Activated T-cell treated with anti-CD3 and anti-CD28 coated beads, Interleukin-2, amount 50 U/mL, for 4 hours (primary cell): ENCODE results near the gene SESN2. TPM values are rescaled to one million over a fixed set of nuclear protein-coding genes. Genes with fewer than 3 reads are reported as not detected.

Experiments
- ATAC-seq, 2 donors: fragments of 200-7000 bp; cut with Tn5 transposase; one replicate each; pipeline ENCODE4 v1.10.0; 2021
- DNase-seq: peaks from one replicate; pipeline ENCODE4 v3.0.0-alpha.2; 2020
- H3K27me3 Mint-ChIP-seq: one replicate; pipeline ENCODE4 v1.8.0; 2021; ENCODE audit warnings: low read depth, mixed read lengths
- H3K36me3 Mint-ChIP-seq: one replicate; pipeline ENCODE4 v1.8.0; 2022; ENCODE audit warnings: mixed read lengths; ENCODE audit not compliant: insufficient read depth
- H3K4me1 Mint-ChIP-seq: one replicate; pipeline ENCODE4 v1.8.0; 2021; ENCODE audit warnings: low read depth, mixed read lengths
- H3K4me3 Mint-ChIP-seq: one replicate; pipeline ENCODE4 v1.8.0; 2021; ENCODE audit warnings: mild to moderate bottlenecking, moderate library complexity, mixed read lengths
- H3K9me3 Mint-ChIP-seq: one replicate; pipeline ENCODE4 v1.8.0; 2021; ENCODE audit warnings: mixed read lengths
- total RNA-seq, 3 donors: library from RNA; stranded (reverse); gene quantifications; one replicate each; pipeline ENCODE4 v1.2.1, GENCODE V29; 2021

SESN2 gene
- total RNA-seq, 3 donors from 2014 or later: 21.4 to 38.3 (median 27.3) TPM

- Mint-ChIP-seq H3K36me3 (peaks cover 11% of the 10 kb centered on the region), H3K4me3 (no peak overlapping the region)
Observed at GRCh38 chr1:28264897-28265296, 5.6 kb downstream of the SESN2 start.

DNA sequence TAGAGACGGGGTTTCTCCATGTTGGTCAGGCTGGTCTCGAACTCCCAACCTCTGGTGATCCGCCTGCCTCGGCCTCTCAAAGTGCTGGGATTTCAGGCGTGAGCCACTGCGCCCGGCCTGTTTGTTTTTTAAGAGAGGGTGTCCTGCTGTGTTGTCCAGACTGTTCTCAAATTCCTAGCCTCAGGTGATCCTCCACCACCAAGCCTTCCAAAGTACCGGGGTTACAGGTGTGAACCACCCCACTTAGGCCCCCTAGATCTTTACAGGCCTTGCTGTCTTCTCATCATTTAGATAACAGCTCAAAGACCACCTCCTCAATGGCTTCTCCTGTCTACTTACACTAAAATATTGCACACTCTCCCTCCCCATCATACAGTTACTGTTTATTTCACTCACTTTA, 6.3 kb downstream of the SESN2 start:
- H3K4me3 Mint-ChIP-seq: no peak overlapping the region
- DNase-seq (no peak), ATAC-seq (no peak)
- H3K27me3 Mint-ChIP-seq: no peaks in the 10 kb centered on the region
- H3K4me1 Mint-ChIP-seq: peaks cover 23% of the 10 kb centered on the region
- H3K9me3 Mint-ChIP-seq: no peaks in the 10 kb centered on the region
- H3K36me3 Mint-ChIP-seq: peaks cover 12% of the 10 kb centered on the region

More at GRCh38 chr1:28264897-28265296, 5.6 kb downstream of the SESN2 start:
- ATAC-seq (no peak), DNase-seq (no peak)
- Mint-ChIP-seq H3K27me3 (no peaks in the 10 kb centered on the region), H3K4me1 (peaks cover 24% of the 10 kb centered on the region), H3K9me3 (no peaks in the 10 kb centered on the region)

GRCh38 chr1:28266920-28267322, 7.6 kb downstream of the SESN2 start:
- DNase-seq (no peak), ATAC-seq (no peak)
- Mint-ChIP-seq H3K27me3 (no peaks in the 10 kb centered on the region), H3K9me3 (no peaks in the 10 kb centered on the region), H3K36me3 (peaks cover 6% of the 10 kb centered on the region), H3K4me3 (no peak overlapping the region), H3K4me1 (peaks cover 13% of the 10 kb centered on the region)

DNA sequence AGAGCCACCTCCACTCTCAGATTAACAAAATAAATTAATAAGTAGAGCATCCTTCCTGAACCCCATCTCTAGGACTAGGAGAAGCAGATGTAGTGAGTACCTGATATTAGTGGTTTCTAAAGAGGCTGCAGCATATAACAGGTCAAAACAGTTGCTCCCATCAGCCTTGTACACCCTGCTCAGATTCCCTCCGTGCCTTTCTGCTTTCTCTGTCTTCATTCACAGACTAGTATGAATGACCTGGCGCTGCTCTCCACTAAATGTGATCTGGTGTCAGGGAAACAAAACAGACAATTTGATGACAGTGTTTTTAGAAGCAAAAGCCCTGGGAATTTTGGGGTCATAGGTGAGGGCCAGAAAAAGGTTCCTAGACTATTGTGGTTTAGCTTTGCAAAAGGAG, 8.3 kb downstream of the SESN2 start:
- Mint-ChIP-seq H3K27me3 (no peaks in the 10 kb centered on the region), H3K4me3 (no peak overlapping the region), H3K36me3 (peaks cover 6% of the 10 kb centered on the region), H3K9me3 (no peaks in the 10 kb centered on the region), H3K4me1 (peaks cover 13% of the 10 kb centered on the region)
- ATAC-seq (no peak), DNase-seq (no peak)

GRCh38 chr1:28269529-28269928, 10.2 kb downstream of the SESN2 start:
- DNase-seq (no peak), ATAC-seq (no peak)
- Mint-ChIP-seq H3K36me3 (peaks cover 17% of the 10 kb centered on the region), H3K4me3 (no peak overlapping the region), H3K4me1 (peaks cover 8% of the 10 kb centered on the region), H3K9me3 (no peaks in the 10 kb centered on the region), H3K27me3 (no peaks in the 10 kb centered on the region)

DNA sequence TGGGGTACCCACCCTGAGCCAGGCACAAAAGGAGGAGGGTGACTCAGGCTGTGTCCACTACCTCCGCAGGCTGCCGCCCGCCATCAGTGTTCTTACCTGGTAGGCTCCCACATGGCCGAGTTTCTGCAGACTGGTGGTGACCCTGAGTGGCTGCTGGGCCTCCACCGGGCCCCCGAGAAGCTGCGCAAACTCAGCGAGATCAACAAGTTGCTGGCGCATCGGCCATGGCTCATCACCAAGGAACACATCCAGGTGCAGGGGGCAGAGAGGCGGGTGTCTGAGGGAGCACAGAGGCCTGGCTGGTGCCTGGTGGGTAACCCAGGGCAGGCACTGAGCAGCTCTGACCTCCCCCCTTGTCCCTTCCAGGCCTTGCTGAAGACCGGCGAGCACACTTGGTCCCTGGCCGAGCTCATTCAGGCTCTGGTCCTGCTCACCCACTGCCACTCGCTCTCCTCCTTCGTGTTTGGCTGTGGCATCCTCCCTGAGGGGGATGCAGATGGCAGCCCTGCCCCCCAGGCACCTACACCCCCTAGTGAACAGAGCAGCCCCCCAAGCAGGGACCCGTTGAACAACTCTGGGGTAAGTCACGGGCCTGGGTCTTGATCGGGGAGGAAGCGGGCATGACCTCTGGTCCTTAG, 13.0 kb downstream of the SESN2 start:
- Mint-ChIP-seq H3K9me3 (no peaks in the 10 kb centered on the region), H3K36me3 (peaks cover 22% of the 10 kb centered on the region), H3K27me3 (no peaks in the 10 kb centered on the region), H3K4me3 (no peak overlapping the region), H3K4me1 (peaks cover 3% of the 10 kb centered on the region)
- DNase-seq (no peak), ATAC-seq (no peak)

DNA sequence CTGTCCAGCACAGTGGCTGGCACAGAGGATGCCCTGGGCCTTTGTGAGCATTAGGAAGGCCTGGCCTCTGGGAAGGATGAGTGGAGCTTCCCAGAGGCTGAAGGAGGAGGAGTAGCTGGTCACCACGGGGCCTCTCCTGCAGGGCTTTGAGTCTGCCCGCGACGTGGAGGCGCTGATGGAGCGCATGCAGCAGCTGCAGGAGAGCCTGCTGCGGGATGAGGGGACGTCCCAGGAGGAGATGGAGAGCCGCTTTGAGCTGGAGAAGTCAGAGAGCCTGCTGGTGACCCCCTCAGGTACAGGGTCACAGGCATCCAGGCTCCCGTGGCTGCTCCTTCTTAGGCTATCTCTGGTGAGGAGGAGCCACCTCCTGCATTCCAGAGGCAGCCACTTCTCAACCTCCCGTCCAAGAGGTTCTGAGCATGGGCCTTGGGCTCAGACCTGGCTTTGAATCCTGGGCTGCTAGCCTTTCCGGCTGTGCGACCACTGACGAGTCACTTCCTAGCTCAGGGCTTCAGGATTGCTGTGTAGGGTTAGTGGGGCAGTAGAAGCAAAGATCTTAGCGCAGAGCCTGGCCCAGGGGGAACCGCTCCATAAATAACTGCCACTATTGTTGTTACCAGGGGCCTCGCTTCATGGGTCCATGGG, 14.0 kb downstream of the SESN2 start:
- Mint-ChIP-seq H3K4me3 (no peak overlapping the region), H3K9me3 (no peaks in the 10 kb centered on the region), H3K4me1 (no peaks in the 10 kb centered on the region), H3K36me3 (peaks cover 30% of the 10 kb centered on the region), H3K27me3 (no peaks in the 10 kb centered on the region)
- ATAC-seq (no peak), DNase-seq (no peak)

DNA sequence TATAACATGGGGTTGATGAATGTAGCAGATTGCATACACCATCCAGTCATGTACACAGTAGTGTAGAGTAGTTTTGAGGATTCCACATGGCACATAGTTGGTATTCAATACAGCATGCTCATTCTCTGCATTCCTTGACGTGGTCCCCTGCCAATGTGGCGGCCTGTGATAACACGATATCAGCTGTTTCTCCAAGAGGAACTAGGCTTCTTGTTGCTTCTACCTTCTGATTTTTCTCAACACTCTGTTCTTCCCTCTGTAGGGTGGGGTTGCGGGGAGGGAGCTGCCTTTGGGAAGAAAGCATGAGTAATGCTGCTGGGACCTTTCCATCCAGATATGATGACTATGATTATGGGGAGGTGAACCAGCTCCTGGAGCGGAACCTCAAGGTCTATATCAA, 19.4 kb downstream of the SESN2 start:
- Mint-ChIP-seq H3K27me3 (no peaks in the 10 kb centered on the region), H3K36me3 (peaks cover 36% of the 10 kb centered on the region), H3K4me3 (no peak overlapping the region), H3K4me1 (peaks cover 4% of the 10 kb centered on the region), H3K9me3 (no peaks in the 10 kb centered on the region)
- no peak for DNase-seq
- no peak for ATAC-seq

DNA sequence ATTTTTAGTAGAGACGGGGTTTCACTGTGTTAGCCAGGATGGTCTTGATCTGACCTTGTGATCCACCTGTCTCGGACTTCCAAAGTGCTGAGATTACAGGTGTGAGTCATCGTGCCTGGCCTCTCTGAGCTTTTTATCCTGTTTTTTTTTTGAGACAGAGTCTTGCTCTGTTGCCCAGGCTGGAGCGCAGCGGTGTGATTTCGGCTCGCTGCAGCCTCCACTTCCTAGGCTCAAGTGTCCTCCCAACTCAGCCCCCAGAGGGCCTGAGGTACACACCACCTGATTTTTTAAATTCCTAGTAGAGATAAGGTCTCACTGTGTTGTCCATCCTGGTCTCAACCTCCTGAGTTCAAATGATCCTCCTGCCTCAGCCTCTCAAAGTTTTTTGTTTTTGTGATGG, 20.4 kb downstream of the SESN2 start:
- peaks cover 31% of the 10 kb centered on the region for H3K36me3 Mint-ChIP-seq
- H3K4me1 Mint-ChIP-seq: peaks cover 4% of the 10 kb centered on the region
- H3K27me3 Mint-ChIP-seq: no peaks in the 10 kb centered on the region
- DNase-seq (no peak), ATAC-seq (no peak)
- H3K4me3 Mint-ChIP-seq: no peak overlapping the region
- no peaks in the 10 kb centered on the region for H3K9me3 Mint-ChIP-seq

DNA sequence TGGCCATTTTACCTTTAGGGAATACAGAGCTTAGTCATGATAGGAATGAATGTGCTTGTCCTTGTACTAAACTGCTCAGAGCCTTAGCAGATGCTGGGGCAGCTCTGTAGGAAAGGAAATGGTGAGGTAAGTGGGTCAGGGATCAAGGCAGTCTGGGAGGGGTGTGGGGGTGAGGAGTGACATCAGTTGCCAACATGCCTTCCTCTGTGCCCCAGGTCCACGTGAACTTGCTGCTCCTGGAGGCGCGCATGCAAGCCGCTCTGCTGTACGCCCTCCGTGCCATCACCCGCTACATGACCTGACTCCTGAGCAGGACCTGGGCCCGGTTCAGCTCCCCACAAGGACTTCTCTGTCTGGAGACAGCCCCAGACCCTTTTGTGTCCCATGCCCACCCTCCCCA, 21.2 kb downstream of the SESN2 start:
- DNase-seq (no peak), ATAC-seq (no peak)
- Mint-ChIP-seq H3K36me3 (peaks cover 28% of the 10 kb centered on the region), H3K4me1 (peaks cover 4% of the 10 kb centered on the region), H3K9me3 (no peaks in the 10 kb centered on the region), H3K27me3 (no peaks in the 10 kb centered on the region), H3K4me3 (no peak overlapping the region)

DNA sequence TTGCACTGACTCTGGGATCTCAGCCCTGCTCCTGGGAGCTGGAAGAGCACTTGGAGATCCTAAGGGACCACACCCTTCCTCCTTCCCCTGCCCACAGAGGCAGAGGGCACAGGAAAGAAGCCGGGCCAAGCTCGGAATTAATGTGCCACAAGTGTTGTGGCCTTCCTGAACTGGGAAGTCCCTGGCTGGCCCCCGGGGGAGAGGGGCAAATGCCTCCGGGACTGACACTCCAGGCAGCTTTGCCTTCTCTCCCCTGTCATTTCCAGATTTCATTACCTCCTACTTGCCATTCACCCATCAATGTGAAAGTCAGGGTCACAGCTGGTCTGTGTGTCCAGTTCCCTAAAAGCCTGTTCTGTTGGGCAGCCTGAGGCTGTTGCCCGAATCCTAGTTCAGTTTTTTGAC, 21.7 kb downstream of the SESN2 start:
- Mint-ChIP-seq H3K9me3 (no peaks in the 10 kb centered on the region), H3K4me3 (no peak overlapping the region), H3K36me3 (peaks cover 28% of the 10 kb centered on the region), H3K27me3 (no peaks in the 10 kb centered on the region), H3K4me1 (peaks cover 4% of the 10 kb centered on the region)
- DNase-seq (no peak), ATAC-seq (no peak)

- H3K4me3 Mint-ChIP-seq: no peak overlapping the region
- peaks cover 4% of the 10 kb centered on the region for H3K4me1 Mint-ChIP-seq
- H3K36me3 Mint-ChIP-seq: peaks cover 28% of the 10 kb centered on the region
- ATAC-seq (no peak), DNase-seq (no peak)
- no peaks in the 10 kb centered on the region for H3K27me3 Mint-ChIP-seq
- H3K9me3 Mint-ChIP-seq: no peaks in the 10 kb centered on the region
Observed at GRCh38 chr1:28281608-28282425, 22.5 kb downstream of the SESN2 start.

- H3K4me3 Mint-ChIP-seq: no peak overlapping the region
- no peaks in the 10 kb centered on the region for H3K9me3 Mint-ChIP-seq
- DNase-seq (no peak), ATAC-seq (no peak)
- H3K4me1 Mint-ChIP-seq: peaks cover 4% of the 10 kb centered on the region
- H3K27me3 Mint-ChIP-seq: no peaks in the 10 kb centered on the region
- peaks cover 22% of the 10 kb centered on the region for H3K36me3 Mint-ChIP-seq
Observed at GRCh38 chr1:28282426-28283407, 23.4 kb downstream of the SESN2 start.

DNA sequence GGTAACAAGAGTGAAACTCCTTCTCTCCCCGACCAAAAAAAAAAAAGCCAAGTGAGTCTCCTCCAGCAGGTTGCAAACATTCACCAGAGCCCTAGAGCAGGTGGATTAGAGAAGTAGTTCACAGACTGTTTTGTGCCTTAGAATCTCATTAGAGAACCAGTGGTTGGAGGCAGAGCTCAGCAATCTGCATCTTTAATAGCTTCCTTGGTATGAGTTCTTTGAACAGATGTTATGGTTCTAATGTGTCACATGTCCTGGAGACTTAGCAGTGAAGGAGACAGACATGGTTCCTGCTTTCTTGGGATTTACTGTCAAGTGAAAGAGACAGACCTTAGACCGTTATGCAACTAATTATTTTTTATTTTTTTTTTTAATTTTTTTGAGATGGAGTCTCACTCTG, 26.8 kb downstream of the SESN2 start:
- H3K4me3 Mint-ChIP-seq: no peak overlapping the region

More for the DNA sequence above, 26.8 kb downstream of the SESN2 start:
- no peaks in the 10 kb centered on the region for H3K27me3 Mint-ChIP-seq
- H3K36me3 Mint-ChIP-seq: peaks cover 7% of the 10 kb centered on the region
- H3K4me1 Mint-ChIP-seq: peaks cover 4% of the 10 kb centered on the region
- H3K9me3 Mint-ChIP-seq: no peaks in the 10 kb centered on the region
- ATAC-seq (no peak), DNase-seq (no peak)
